HFFc6 (cell line): ENCODE results near the gene TGFA. TPM values are rescaled to one million over a fixed set of nuclear protein-coding genes. Genes with fewer than 3 reads are reported as not detected.

Source experiments
- DNase-seq: peaks from one replicate; pipeline ENCODE4 v3.0.0-alpha.2; 2018
- H3K27ac Mint-ChIP-seq: 2 replicates; pipeline ENCODE4 v1.8.0; 2020; ENCODE audit warnings: mild to moderate bottlenecking, mixed read lengths
- H3K27me3 Mint-ChIP-seq: 2 replicates; pipeline ENCODE4 v1.8.0; 2021; ENCODE audit warnings: mild to moderate bottlenecking, moderate library complexity, mixed read lengths; ENCODE audit not compliant: insufficient read depth
- H3K36me3 Mint-ChIP-seq: 2 replicates; pipeline ENCODE4 v1.8.0; 2021; ENCODE audit warnings: low read depth, mixed read lengths
- H3K4me1 Mint-ChIP-seq: 2 replicates; pipeline ENCODE4 v1.8.0; 2020; ENCODE audit warnings: low read depth, mixed read lengths
- H3K4me3 Mint-ChIP-seq: 2 replicates; pipeline ENCODE4 v1.8.0; 2020; ENCODE audit warnings: mild to moderate bottlenecking, moderate library complexity, mixed read lengths
- H3K9me3 Mint-ChIP-seq: 2 replicates; pipeline ENCODE4 v1.8.0; 2020; ENCODE audit warnings: mild to moderate bottlenecking, mixed read lengths
- CTCF ChIP-seq: fragments of 200-600 bp; sonication (generic); IDR thresholded peaks from 2 replicates; pipeline ENCODE4 v1.5.0; 2021; ENCODE audit warnings: antibody characterized with exemption, mild to moderate bottlenecking
- total RNA-seq, 6 experiments: library from RNA; stranded (reverse); fragmentation: NEBNext Ultra II Directional; extraction: Animal tissue kit (Norgen Biotek cat#: 25700); gene quantifications; 2 replicates in 1 of 6; 3 replicates in 5 of 6; pipeline ENCODE4 v1.2.3, GENCODE V29; 2021

Gene TGFA
- total RNA-seq, 6 experiments from 2014 or later = 0.05 to 0.38 (median 0.26) TPM; not detected in 3

- H3K27ac Mint-ChIP-seq = no peak overlapping the region
Observed at GRCh38 chr2:70560442-70560841, 6.8 kb upstream of the TGFA start.

DNA sequence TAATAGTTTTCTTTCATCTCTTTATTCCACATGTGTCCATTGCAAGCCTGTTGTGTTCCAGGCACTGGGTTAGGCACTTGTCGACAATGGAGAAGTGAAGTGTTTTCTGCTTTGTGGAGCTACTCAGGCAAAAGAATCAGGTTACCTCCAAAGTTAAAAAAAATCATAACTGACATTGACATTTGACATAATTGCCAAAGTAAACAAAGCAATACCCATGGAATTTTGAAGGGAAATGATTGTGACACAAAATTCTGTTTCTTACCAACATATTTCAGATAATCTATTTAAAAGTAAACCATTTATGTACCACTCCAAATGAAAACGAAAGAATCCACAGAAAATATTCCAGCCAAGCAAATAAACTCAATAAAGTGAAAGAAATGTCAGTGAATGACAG, 6.4 kb upstream of the TGFA start:
- H3K9me3 Mint-ChIP-seq = no peaks in the 10 kb centered on the region
- no peak overlapping the region for H3K27ac Mint-ChIP-seq
- H3K4me3 Mint-ChIP-seq = no peak overlapping the region
- no peaks in the 10 kb centered on the region for H3K4me1 Mint-ChIP-seq
- DNase-seq = no peak
- H3K27me3 Mint-ChIP-seq = peaks cover 30% of the 10 kb centered on the region
- no peaks in the 10 kb centered on the region for H3K36me3 Mint-ChIP-seq
- TF ChIP-seq CTCF = no peak

More at GRCh38 chr2:70560442-70560841, 6.8 kb upstream of the TGFA start:
- Mint-ChIP-seq H3K4me1 (no peaks in the 10 kb centered on the region), H3K27me3 (peaks cover 27% of the 10 kb centered on the region), H3K36me3 (no peaks in the 10 kb centered on the region), H3K9me3 (no peaks in the 10 kb centered on the region), H3K4me3 (no peak overlapping the region)
- TF ChIP-seq CTCF = no peak
- no peak for DNase-seq

DNA sequence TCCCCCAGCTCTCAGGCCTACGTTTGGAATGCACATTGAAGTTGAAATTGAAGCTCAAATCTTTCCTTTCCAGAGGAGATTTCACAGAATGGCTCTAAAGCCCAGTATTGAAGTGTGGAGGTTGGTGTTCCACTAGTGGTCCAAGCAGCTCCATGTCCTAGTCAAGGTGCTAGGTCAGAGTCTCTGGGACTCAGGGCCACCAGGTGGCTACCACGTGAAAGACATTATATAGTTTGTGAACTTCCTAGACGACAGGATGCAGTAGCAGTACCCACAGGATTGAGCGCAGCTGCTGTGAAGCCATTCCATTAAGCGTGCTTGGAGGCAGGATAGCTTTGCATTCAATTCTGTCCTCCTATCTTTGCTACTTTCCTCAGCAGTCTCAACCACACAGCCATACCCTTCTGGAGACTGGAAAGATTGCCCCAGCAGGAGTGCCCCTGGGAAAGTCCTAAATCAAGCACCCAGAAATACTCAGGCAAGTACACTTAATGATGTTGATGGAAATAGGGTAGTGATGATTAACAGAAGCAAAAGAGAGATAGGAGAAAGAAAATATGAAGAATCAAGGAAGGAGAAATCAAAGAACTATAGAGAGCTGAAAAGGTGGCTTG, 4.7 kb upstream of the TGFA start:
- no peak for DNase-seq
- TF ChIP-seq CTCF = no peak
- H3K4me1 Mint-ChIP-seq = no peaks in the 10 kb centered on the region
- no peak overlapping the region for H3K27ac Mint-ChIP-seq
- H3K27me3 Mint-ChIP-seq = peaks cover 35% of the 10 kb centered on the region
- H3K4me3 Mint-ChIP-seq = no peak overlapping the region
- no peaks in the 10 kb centered on the region for H3K9me3 Mint-ChIP-seq
- H3K36me3 Mint-ChIP-seq = no peaks in the 10 kb centered on the region

DNA sequence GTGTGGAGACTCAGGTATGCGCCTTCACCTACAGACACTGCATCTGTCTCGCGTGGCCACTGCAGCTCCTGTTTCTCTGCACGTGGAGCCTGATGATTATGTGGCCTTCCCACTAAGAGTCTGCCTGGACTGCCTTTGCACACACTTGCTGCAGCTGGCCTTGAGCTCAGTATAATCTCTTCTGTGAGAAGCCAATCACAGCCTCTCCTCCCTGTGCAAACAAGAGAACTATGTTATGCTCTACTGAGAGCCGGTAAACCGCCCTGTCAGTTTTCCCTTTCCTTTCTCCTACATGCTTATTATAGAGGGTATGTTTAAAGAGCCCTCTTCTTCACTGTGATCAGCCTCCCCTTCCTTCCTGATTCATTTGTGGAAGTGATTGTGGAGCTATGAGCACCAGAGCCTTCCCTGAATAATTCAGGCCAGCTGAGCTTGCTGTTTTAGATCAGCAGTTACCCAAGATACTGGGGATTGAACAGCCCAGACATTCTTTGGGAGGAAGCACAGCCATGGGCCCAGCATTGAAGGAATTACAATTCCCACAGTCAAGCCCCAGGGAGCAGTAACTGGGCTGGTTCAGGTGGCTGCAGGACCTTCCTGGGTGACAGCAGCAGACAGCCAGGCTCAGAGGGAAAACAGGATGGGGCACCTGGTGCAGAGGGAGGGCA, 3.7 kb upstream of the TGFA start:
- no peak for TF ChIP-seq CTCF
- no peak for DNase-seq
- no peaks in the 10 kb centered on the region for H3K9me3 Mint-ChIP-seq
- no peaks in the 10 kb centered on the region for H3K36me3 Mint-ChIP-seq
- no peak overlapping the region for H3K4me3 Mint-ChIP-seq
- H3K27ac Mint-ChIP-seq = no peak overlapping the region
- no peaks in the 10 kb centered on the region for H3K4me1 Mint-ChIP-seq
- peaks cover 45% of the 10 kb centered on the region for H3K27me3 Mint-ChIP-seq

GRCh38 chr2:70556608-70557007, 3.0 kb upstream of the TGFA start:
- no peaks in the 10 kb centered on the region for H3K4me1 Mint-ChIP-seq

More at GRCh38 chr2:70556608-70557007, 3.0 kb upstream of the TGFA start:
- TF ChIP-seq CTCF = no peak
- H3K36me3 Mint-ChIP-seq = no peaks in the 10 kb centered on the region
- no peak overlapping the region for H3K27ac Mint-ChIP-seq
- no peak overlapping the region for H3K4me3 Mint-ChIP-seq
- no peaks in the 10 kb centered on the region for H3K9me3 Mint-ChIP-seq
- H3K27me3 Mint-ChIP-seq = peaks cover 42% of the 10 kb centered on the region
- no peak for DNase-seq
